K562 (cell line): Measurements from ENCODE around the gene NDUFAF2. TPM values are rescaled to one million over a fixed set of nuclear protein-coding genes. Genes with fewer than 3 reads are reported as not detected.

Source experiments
- ATAC-seq: fragments of 200-7000 bp; cut with Tn5 transposase; 3 replicates; pipeline ENCODE4 v1.9.1; 2020; ENCODE audit warnings: moderate library complexity
- BruUV-seq: library from RNA; stranded (reverse); fragments of 400-500 nt; replicated peaks from 2 replicates; lab custom pipeline; 2021; lab: Mats Ljungman, UMichigan
- CTCF ChIA-PET: fragments of 300-600 bp; formaldehyde crosslinking; extraction: SDS; loops from one replicate; lab custom pipeline; 2021; ENCODE audit warnings: low intra/inter-chr PET ratio; lab: Yijun Ruan, JAX
- POLR2A ChIA-PET: fragments of 300-600, 350-650 bp; sonication (Branson Sonifier 250); formaldehyde crosslinking; extraction: SDS; loops from one replicate; lab custom pipeline; 2021; ENCODE audit warnings: antibody characterized with exemption, inconsistent platforms; lab: Yijun Ruan, JAX
- DNase-seq, 4 experiments: peaks; one replicate each; pipeline versions ENCODE4 v3.0.0 to v3.0.0-alpha.2; 2011 to 2018; ENCODE audit warnings: low spot score in 3 of 4, mixed read lengths in 3 of 4; ENCODE audit errors: extremely low read depth in 1 of 4
- FAIRE-seq: peaks from 2 replicates; lab custom pipeline; 2011; peaks lifted over from hg19 to GRCh38; lab: Jason Lieb, UNC
- H2AFZ ChIP-seq: 2 replicates; pipeline ENCODE4 v1.6.0; 2011; ENCODE audit warnings: low read depth, low read length, control low read depth, inconsistent platforms
- H3K27ac ChIP-seq: fragments of 200-600 bp; 3 replicates; pipeline ENCODE4 v1.8.0; 2011; ENCODE audit warnings: low read depth, mild to moderate bottlenecking, control low read depth, inconsistent platforms, low read length, moderate library complexity, mixed read lengths; ENCODE audit errors: extremely low read depth
- H3K27me3 ChIP-seq, 2 experiments: fragments of 300-600 bp in 1 of 2; 2 replicates in 1 of 2; 3 replicates in 1 of 2; pipeline versions ENCODE4 v1.6.0 to v1.8.0; 2011; ENCODE audit warnings: inconsistent platforms in 2 of 2, low read length in 2 of 2, mild to moderate bottlenecking in 1 of 2, mixed read lengths in 1 of 2, moderate library complexity in 1 of 2; ENCODE audit not compliant: control insufficient read depth in 2 of 2, insufficient read depth in 2 of 2
- H3K36me3 ChIP-seq: fragments of 300-600 bp; 3 replicates; pipeline ENCODE4 v1.8.0; 2011; ENCODE audit warnings: mild to moderate bottlenecking, low read length, inconsistent platforms; ENCODE audit not compliant: control insufficient read depth, insufficient read depth
- H3K4me1 ChIP-seq, 2 experiments: fragments of 200-600 bp in 1 of 2; replicated peaks in 1 of 2; 2 replicates in 1 of 2; 3 replicates in 1 of 2; pipeline versions ENCODE4 v1.5.1 to v1.8.0; 2011; ENCODE audit warnings: inconsistent platforms in 2 of 2, low read length in 2 of 2, mild to moderate bottlenecking in 1 of 2, mixed read lengths in 1 of 2, moderate library complexity in 1 of 2; ENCODE audit not compliant: control insufficient read depth in 2 of 2, insufficient read depth in 2 of 2
- H3K4me2 ChIP-seq: 2 replicates; pipeline ENCODE4 v1.6.1; 2011; ENCODE audit warnings: low read length, control low read depth, inconsistent platforms, mixed read lengths; ENCODE audit not compliant: insufficient read depth
- H3K4me3 ChIP-seq: fragments of 200-600 bp; sonication (generic), shearing (Covaris generic); 2 replicates; pipeline ENCODE4 v1.5.1; 2016; ENCODE audit warnings: control low read depth, inconsistent platforms
- H3K79me2 ChIP-seq: fragments of 200-600 bp; 3 replicates; pipeline ENCODE4 v1.8.0; 2011; ENCODE audit warnings: low read length, inconsistent platforms; ENCODE audit not compliant: control insufficient read depth, insufficient read depth
- H3K9ac ChIP-seq, 2 experiments: 2 replicates each; pipeline versions ENCODE4 v1.6.0 to v1.6.1; 2011; ENCODE audit warnings: low read depth in 2 of 2, low read length in 2 of 2, control low read depth in 1 of 2, inconsistent platforms in 1 of 2, mild to moderate bottlenecking in 1 of 2, mixed read lengths in 1 of 2; ENCODE audit not compliant: insufficient read depth in 1 of 2
- H3K9me1 ChIP-seq: one replicate; pipeline ENCODE4 v1.6.0; 2011; ENCODE audit warnings: inconsistent platforms, mild to moderate bottlenecking, low read length, moderate library complexity; ENCODE audit not compliant: control insufficient read depth, insufficient read depth
- H3K9me3 ChIP-seq: replicated peaks from 2 replicates; pipeline ENCODE4 v1.5.1; 2011; ENCODE audit warnings: low read depth, low read length, inconsistent platforms; ENCODE audit not compliant: control insufficient read depth, insufficient read depth
- H4K20me1 ChIP-seq: replicated peaks from 2 replicates; pipeline ENCODE4 v1.6.1; 2011; ENCODE audit warnings: low read length, inconsistent platforms, mixed read lengths; ENCODE audit not compliant: control insufficient read depth, insufficient read depth
- MAFK ChIP-seq: IDR thresholded peaks from 2 replicates; pipeline ENCODE4 v1.6.1; 2011; ENCODE audit warnings: low read length, improper control_type of control experiment
- MYNN ChIP-seq, 2 experiments: sonication (generic); formaldehyde crosslinking in 1 of 2; IDR thresholded peaks; 2 replicates each; pipeline versions ENCODE4 v1.5.0 to v1.6.1; 2016 to 2020; ENCODE audit warnings: antibody characterized with exemption in 1 of 2, missing genetic modification reagents in 1 of 2
- SAP30 ChIP-seq: fragments of 200-600 bp; sonication (generic); IDR thresholded peaks from 2 replicates; pipeline ENCODE4 v1.6.1; 2012; ENCODE audit warnings: borderline replicate concordance, low read depth, mild to moderate bottlenecking, moderate library complexity, low read length, control low read depth, inconsistent platforms; ENCODE audit not compliant: insufficient read depth, poor library complexity, severe bottlenecking
- SOX6 ChIP-seq: fragments of 450-650 bp; IDR thresholded peaks from 2 replicates; pipeline ENCODE4 v1.6.1; 2014; ENCODE audit warnings: mild to moderate bottlenecking
- TCF3 ChIP-seq: sonication (generic); formaldehyde crosslinking; IDR thresholded peaks from 2 replicates; pipeline ENCODE4 v1.4.0; 2020; ENCODE audit warnings: mild to moderate bottlenecking, missing genetic modification reagents
- XRCC3 ChIP-seq: fragments of 450-650 bp; IDR thresholded peaks from 2 replicates; pipeline ENCODE4 v1.6.1; 2017; ENCODE audit warnings: mild to moderate bottlenecking, moderate library complexity
- ZNF143 ChIP-seq: sonication (generic); formaldehyde crosslinking; IDR thresholded peaks from 2 replicates; pipeline ENCODE4 v1.9.0; 2022; ENCODE audit warnings: mild to moderate bottlenecking, missing genetic modification reagents
- ZNF232 ChIP-seq: sonication (generic); formaldehyde crosslinking; IDR thresholded peaks from 2 replicates; pipeline ENCODE4 v1.8.0; 2022; ENCODE audit warnings: mild to moderate bottlenecking, missing genetic modification reagents
- ZNF239 ChIP-seq: fragments of 250-450 bp; sonication (Bioruptor Pico); IDR thresholded peaks from 2 replicates; pipeline ENCODE4 v1.4.0; 2020; ENCODE audit warnings: mild to moderate bottlenecking
- WGBS: fragments of 100-300 bp; shearing (Covaris generic); methylation state at CpG from one replicate; pipeline ENCODE4 v1.1.6; 2016; ENCODE audit warnings: low coverage, mixed read lengths; ENCODE audit not compliant: insufficient coverage; ENCODE audit errors: missing lambda C conversion rate; 5-methylcytosine and 5-hydroxymethylcytosine counted together
- in situ Hi-C: fragments of 300-500 bp; cut with MboI; formaldehyde crosslinking; loops from 4 replicates; pipeline ENCODE4 v1.15.0; 2018; ENCODE audit warnings: inconsistent platforms, mixed read lengths
- intact Hi-C: fragments of 100-400 bp; cut with micrococcal nuclease; formaldehyde crosslinking; loops from 2 replicates; pipeline ENCODE4 v1.14.2; 2022
- polyA plus RNA-seq, 8 experiments: library from polyadenylated mRNA; depleted of rRNA in 4 of 8; stranded (reverse) in 5 of 8; unstranded in 3 of 8; fragments of >200 nt; fragmentation: Nextera tagmentation in 2 of 8; fragmentation: Illumina TruSeq in 1 of 8; extraction: Ambion mirVana in 2 of 8; extraction: Trizol in 1 of 8; gene quantifications; 2 replicates each; pipeline versions ENCODE4 v1.2.1 to v1.2.3, GENCODE V29; 2011 to 2014; ENCODE audit warnings: inconsistent platforms in 1 of 8, missing spikeins in 1 of 8
- total RNA-seq, 7 experiments: library from RNA; depleted of rRNA in 6 of 7; stranded (reverse); fragments of >200 nt in 6 of 7; fragmentation: Illumina TruSeq in 2 of 7; extraction: Trizol in 2 of 7; gene quantifications; 2 replicates each; pipeline versions ENCODE4 v1.2.1 to v1.2.3, GENCODE V29; 2011 to 2021; ENCODE audit warnings: low replicate concordance in 1 of 7

NDUFAF2 gene
- total and polyA plus RNA-seq, 9 of the 15 experiments (the other 6 are each of a cell fraction or from before 2014, with no cell fraction given), result 56.0 to 155 (median 95.9) TPM

DNA sequence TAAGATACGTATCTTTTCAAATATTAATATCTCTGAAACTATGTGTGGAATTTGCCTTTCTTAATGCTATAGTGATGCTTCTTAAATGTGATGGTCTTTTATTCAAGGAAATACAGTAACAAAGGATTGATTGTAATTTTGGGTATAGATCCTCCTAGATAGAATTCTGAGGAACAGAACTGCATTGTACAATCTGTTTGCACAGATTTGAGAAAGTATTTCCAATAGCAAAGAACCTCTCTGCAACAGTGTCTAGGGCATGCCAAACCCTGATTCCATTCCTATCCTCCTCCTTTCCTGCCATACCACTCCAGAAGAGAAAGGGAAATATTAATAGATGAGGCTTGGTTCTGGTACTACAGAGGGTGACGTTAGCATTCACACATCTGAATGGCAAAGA lies 206.9 kb downstream of the NDUFAF2 start:
- H3K4me2 ChIP-seq, result no peak overlapping the region
- BruUV-seq, result no TSS peak
- TF ChIP-seq ZNF232 (CRISPR knock-in tag) (no peak), SOX6 (no peak), ZNF143 (CRISPR knock-in tag) (no peak), XRCC3 (no peak), SAP30 (no peak), MAFK (no peak), MYNN (IDR thresholded peaks at IDR 0.05) (no peak), MYNN (CRISPR knock-in tag; IDR thresholded peaks at IDR 0.05) (no peak), ZNF239 (CRISPR knock-in tag) (no peak), TCF3 (CRISPR knock-in tag) (no peak)
- TF ChIP-seq, all 486 proteins: peak for 0
- Histone ChIP-seq H3K9me3 (no peaks in the 10 kb centered on the region), H3K9ac (no peak overlapping the region), H3K9me1 (no peaks in the 10 kb centered on the region), H3K4me3 (no peak overlapping the region), H2AFZ (no peak overlapping the region), H3K79me2 (0 out of 3 replicates have a peak, but pooled peaks cover 2% of the 10 kb centered on the region), H3K4me1 (no peaks in the 10 kb centered on the region), H3K36me3 (peaks cover 13% of the 10 kb centered on the region; the same call in 1 of the 3 replicates), H3K27me3 (no peaks in the 10 kb centered on the region), H3K27ac (no peak overlapping the region), H4K20me1 (no peaks in the 10 kb centered on the region)
- CTCF ChIA-PET, result no interaction called here
- intact Hi-C loops (no loop called here), in situ Hi-C loops (no loop called here)
- DNase-seq (no peak), FAIRE-seq (no peak), ATAC-seq (no peak)
- 78% methylated on average over 2 of the region's 2 CpGs for WGBS
- POLR2A ChIA-PET, result no interaction called here
